NT2/D1 (cell line): ENCODE data around the gene RPEL1.

Source experiments
- SUZ12 ChIP-seq: IDR thresholded peaks from 2 replicates; pipeline ENCODE4 v1.6.1; 2011; ENCODE audit not compliant: insufficient read length, insufficient read depth; ENCODE audit errors: extremely low read depth
- YY1 ChIP-seq: IDR thresholded peaks from 2 replicates; pipeline ENCODE4 v1.6.1; 2011; ENCODE audit not compliant: insufficient read length, insufficient read depth
- ZNF274 ChIP-seq: IDR thresholded peaks from 2 replicates; pipeline ENCODE4 v1.6.1; 2011; ENCODE audit warnings: mild to moderate bottlenecking, low read depth, low read length

DNA sequence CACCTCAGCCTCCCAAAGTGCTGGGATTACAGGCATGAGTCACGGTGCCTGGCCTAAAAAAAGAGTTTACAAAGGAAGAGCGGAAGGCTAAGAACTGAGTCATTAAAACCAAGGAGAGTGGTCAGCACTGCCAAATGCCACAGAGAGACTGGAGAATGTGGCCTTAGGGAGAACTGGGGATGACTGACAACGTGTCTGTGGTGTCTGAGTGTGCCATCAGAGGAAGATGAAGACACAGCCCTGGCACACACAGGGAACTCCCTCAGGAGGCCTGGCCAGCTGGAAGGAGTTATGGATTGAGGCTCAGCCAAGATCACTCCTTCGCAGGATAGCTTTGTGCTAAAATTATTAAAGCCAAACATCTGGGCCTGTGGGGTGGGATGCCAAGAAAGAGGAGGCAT is 27.4 kb downstream of the RPEL1 start:
- no peak for TF ChIP-seq ZNF274
- TF ChIP-seq SUZ12: no peak
- no peak for TF ChIP-seq YY1
